CD4-positive, CD25-positive, alpha-beta regulatory T cell (primary cell): ENCODE results near the gene CDKN2D. TPM values are rescaled to one million over a fixed set of nuclear protein-coding genes. Genes with fewer than 3 reads are reported as not detected.

Source experiments
- ATAC-seq, 2 donors: fragments of 150-1000 bp; cut with Tn5 transposase; one replicate each; pipeline ENCODE4 v1.10.0; 2021; ENCODE audit warnings: low read depth in 2 of 2, moderate number of reproducible peaks in 2 of 2, moderate library complexity in 1 of 2
- DNase-seq, 3 donors: peaks; one replicate each; pipeline versions ENCODE4 v3.0.0 to v3.0.0-alpha.2; 2012 to 2022; ENCODE audit warnings: mixed read lengths in 1 of 3
- H3K27ac ChIP-seq: one replicate; pipeline ENCODE4 v1.7.0; 2013; ENCODE audit warnings: mild to moderate bottlenecking, low read length; ENCODE audit not compliant: insufficient read depth, poor library complexity, severe bottlenecking
- H3K27me3 ChIP-seq: one replicate; pipeline ENCODE4 v1.7.0; 2013; ENCODE audit warnings: low read length; ENCODE audit not compliant: control insufficient read depth, insufficient read depth
- H3K36me3 ChIP-seq: one replicate; pipeline ENCODE4 v1.7.0; 2013; ENCODE audit warnings: mild to moderate bottlenecking, low read length, moderate library complexity; ENCODE audit not compliant: control insufficient read depth, insufficient read depth
- H3K4me1 ChIP-seq: 2 replicates; pipeline ENCODE4 v1.7.0; 2013; ENCODE audit warnings: mild to moderate bottlenecking, low read length; ENCODE audit not compliant: insufficient read depth, control insufficient read depth, poor library complexity, severe bottlenecking
- H3K4me3 ChIP-seq: one replicate; pipeline ENCODE4 v1.7.0; 2013; ENCODE audit warnings: low read depth, mild to moderate bottlenecking, low read length, moderate library complexity
- H3K9me3 ChIP-seq, 2 experiments: 1 replicate in 1 of 2; 2 replicates in 1 of 2; pipeline ENCODE4 v1.7.0; 2013; ENCODE audit warnings: low read length in 2 of 2, mild to moderate bottlenecking in 1 of 2, moderate library complexity in 1 of 2; ENCODE audit not compliant: control insufficient read depth in 2 of 2
- H3K27ac Mint-ChIP-seq, 3 donors: one replicate each; pipeline ENCODE4 v1.8.0; 2020 to 2022; ENCODE audit warnings: mild to moderate bottlenecking in 3 of 3, mixed read lengths in 3 of 3, moderate library complexity in 2 of 3
- H3K27me3 Mint-ChIP-seq: one replicate; pipeline ENCODE4 v1.8.0; 2022; ENCODE audit warnings: mild to moderate bottlenecking, mixed read lengths
- H3K36me3 Mint-ChIP-seq: one replicate; pipeline ENCODE4 v1.8.0; 2020; ENCODE audit warnings: mixed read lengths
- H3K4me1 Mint-ChIP-seq, 4 donors: one replicate each; pipeline ENCODE4 v1.8.0; 2020 to 2022; ENCODE audit warnings: mixed read lengths in 4 of 4, mild to moderate bottlenecking in 1 of 4
- H3K4me3 Mint-ChIP-seq, 4 donors: one replicate each; pipeline ENCODE4 v1.8.0; 2020 to 2022; ENCODE audit warnings: mild to moderate bottlenecking in 4 of 4, mixed read lengths in 4 of 4, moderate library complexity in 3 of 4
- H3K9me3 Mint-ChIP-seq, 7 donors: one replicate each; pipeline ENCODE4 v1.8.0; 2020 to 2022; ENCODE audit warnings: mixed read lengths in 7 of 7, mild to moderate bottlenecking in 3 of 7, moderate library complexity in 2 of 7
- polyA plus RNA-seq, 4 donors: library from polyadenylated mRNA; unstranded; fragments of 300-500 nt; fragmentation: Illumina TruSeq; gene quantifications; one replicate each; pipeline ENCODE4 v1.2.3, GENCODE V29; 2021
- total RNA-seq: library from RNA; stranded (reverse); gene quantifications from one replicate; pipeline ENCODE4 v1.2.3, GENCODE V29; 2022

The CDKN2D gene
- total and polyA plus RNA-seq, 5 donors from 2014 or later: 57.0 to 125 (median 112) TPM

- H3K36me3 Mint-ChIP-seq: peaks cover 11% of the 10 kb centered on the region
- DNase-seq: peak; percentile 10 to 73 (median 69)
- H3K27me3 Mint-ChIP-seq: peaks cover 13% of the 10 kb centered on the region
- peak; percentile 10 to 11 for ATAC-seq
- H3K9me3 Mint-ChIP-seq: peaks cover 0 to 2% (median 0%) of the 10 kb centered on the region in 7 donors
- H3K9me3 ChIP-seq: no peaks in the 10 kb centered on the region
- H3K4me1 ChIP-seq: peaks cover 48% of the 10 kb centered on the region
- H3K36me3 ChIP-seq: no peaks in the 10 kb centered on the region
- peak overlapping the region; percentile 98 for H3K27ac ChIP-seq
- H3K27me3 ChIP-seq: peaks cover 2% of the 10 kb centered on the region
- H3K4me3 Mint-ChIP-seq: peak overlapping the region; percentile 98 to 100 (median 100)
- H3K27ac Mint-ChIP-seq: peak overlapping the region; percentile 96 to 100 (median 100)
- peak overlapping the region; percentile 83 for H3K4me3 ChIP-seq
- H3K4me1 Mint-ChIP-seq: peaks cover 0 to 51% (median 32%) of the 10 kb centered on the region in 4 donors
Observed at GRCh38 chr19:10603873-10604459, 35.2 kb upstream of the CDKN2D start.

- Histone ChIP-seq H3K9me3 (no peaks in the 10 kb centered on the region), H3K27ac (peak overlapping the region; percentile 98), H3K4me3 (peak overlapping the region; percentile 83), H3K36me3 (no peaks in the 10 kb centered on the region), H3K4me1 (peaks cover 48% of the 10 kb centered on the region), H3K27me3 (peaks cover 2% of the 10 kb centered on the region)
- ATAC-seq (peak; percentile 72 to 73), DNase-seq (peak; percentile 72 to 97 (median 88))
- peaks cover 11% of the 10 kb centered on the region for H3K36me3 Mint-ChIP-seq
- H3K27ac Mint-ChIP-seq: peak overlapping the region; percentile 96 to 100 (median 100)
- peak overlapping the region; percentile 98 to 100 (median 100) for H3K4me3 Mint-ChIP-seq
- peaks cover 17% of the 10 kb centered on the region for H3K27me3 Mint-ChIP-seq
- H3K4me1 Mint-ChIP-seq: peaks cover 0 to 51% (median 30%) of the 10 kb centered on the region in 4 donors
- peaks cover 0 to 2% (median 0%) of the 10 kb centered on the region in 7 donors for H3K9me3 Mint-ChIP-seq
Observed at GRCh38 chr19:10603084-10603872, 34.5 kb upstream of the CDKN2D start.

GRCh38 chr19:10602330-10603083 lies 33.7 kb upstream of the CDKN2D start:
- Mint-ChIP-seq H3K9me3 (peaks cover 0 to 2% (median 0%) of the 10 kb centered on the region in 7 donors), H3K4me3 (peak overlapping the region; percentile 98 to 100 (median 100))
- H3K4me1 ChIP-seq: peaks cover 45% of the 10 kb centered on the region

GRCh38 chr19:10601999-10602329 lies 33.2 kb upstream of the CDKN2D start:
- ATAC-seq (no peak), DNase-seq (no peak)
- H3K4me1 ChIP-seq: peaks cover 42% of the 10 kb centered on the region
- no peak overlapping the region for H3K27ac ChIP-seq
- H3K27me3 ChIP-seq: peaks cover 2% of the 10 kb centered on the region
- no peaks in the 10 kb centered on the region for H3K9me3 ChIP-seq
- H3K4me3 ChIP-seq: no peak overlapping the region
- H3K27ac Mint-ChIP-seq: peak overlapping the region; percentile 54 to 93 (median 83)
- no peaks in the 10 kb centered on the region for H3K36me3 ChIP-seq
- peaks cover 8% of the 10 kb centered on the region for H3K36me3 Mint-ChIP-seq
- H3K4me1 Mint-ChIP-seq: peaks cover 0 to 46% (median 27%) of the 10 kb centered on the region in 4 donors
- peaks cover 17% of the 10 kb centered on the region for H3K27me3 Mint-ChIP-seq
- H3K4me3 Mint-ChIP-seq: peak overlapping the region; percentile 59 to 83 (median 77)
- H3K9me3 Mint-ChIP-seq: peaks cover 0 to 2% (median 0%) of the 10 kb centered on the region in 7 donors

More at GRCh38 chr19:10602330-10603083, 33.7 kb upstream of the CDKN2D start:
- peaks cover 2% of the 10 kb centered on the region for H3K27me3 ChIP-seq
- Mint-ChIP-seq H3K27ac (peak overlapping the region; percentile 96 to 100 (median 100)), H3K4me1 (peaks cover 0 to 51% (median 28%) of the 10 kb centered on the region in 4 donors), H3K36me3 (peaks cover 11% of the 10 kb centered on the region), H3K27me3 (peaks cover 17% of the 10 kb centered on the region)
- H3K4me3 ChIP-seq: peak overlapping the region; percentile 83
- DNase-seq: peak; percentile 81 to 87 (median 85)
- H3K36me3 ChIP-seq: no peaks in the 10 kb centered on the region
- H3K27ac ChIP-seq: peak overlapping the region; percentile 98
- H3K9me3 ChIP-seq: no peaks in the 10 kb centered on the region
- ATAC-seq: peak; percentile 80 to 83

- Mint-ChIP-seq H3K4me3 (peak overlapping the region; percentile 59 to 83 (median 70)), H3K9me3 (peaks cover 0 to 2% (median 0%) of the 10 kb centered on the region in 7 donors), H3K27ac (no peak overlapping the region), H3K36me3 (peaks cover 8% of the 10 kb centered on the region), H3K4me1 (peaks cover 6 to 45% (median 29%) of the 10 kb centered on the region in 4 donors), H3K27me3 (peaks cover 17% of the 10 kb centered on the region)
- DNase-seq (no peak), ATAC-seq (no peak)
- no peak overlapping the region for H3K4me3 ChIP-seq
- peaks cover 2% of the 10 kb centered on the region for H3K27me3 ChIP-seq
- no peaks in the 10 kb centered on the region for H3K9me3 ChIP-seq
- H3K27ac ChIP-seq: no peak overlapping the region
- peaks cover 44% of the 10 kb centered on the region for H3K4me1 ChIP-seq
- H3K36me3 ChIP-seq: no peaks in the 10 kb centered on the region
Observed at GRCh38 chr19:10600149-10600548, 31.4 kb upstream of the CDKN2D start.

- ATAC-seq: no peak
- Mint-ChIP-seq H3K27ac (peak overlapping the region in 1 of 3 donors; percentile 80), H3K4me3 (peak overlapping the region in 1 of 4 donors; percentile 63), H3K4me1 (peaks cover 0 to 21% (median 9%) of the 10 kb centered on the region in 4 donors), H3K9me3 (no peaks in the 10 kb centered on the region), H3K27me3 (peaks cover 9% of the 10 kb centered on the region), H3K36me3 (no peaks in the 10 kb centered on the region)
- Histone ChIP-seq H3K36me3 (no peaks in the 10 kb centered on the region), H3K4me3 (no peak overlapping the region), H3K27ac (no peak overlapping the region), H3K9me3 (no peaks in the 10 kb centered on the region), H3K27me3 (no peaks in the 10 kb centered on the region), H3K4me1 (peaks cover 18% of the 10 kb centered on the region)
- no peak for DNase-seq
Observed at GRCh38 chr19:10593820-10594637, 25.2 kb upstream of the CDKN2D start.

GRCh38 chr19:10593148-10593547 lies 24.4 kb upstream of the CDKN2D start:
- no peak overlapping the region for H3K27ac Mint-ChIP-seq
- H3K27me3 ChIP-seq: no peaks in the 10 kb centered on the region
- no peak overlapping the region for H3K4me3 ChIP-seq
- no peaks in the 10 kb centered on the region for H3K9me3 ChIP-seq
- H3K9me3 Mint-ChIP-seq: no peaks in the 10 kb centered on the region
- no peak overlapping the region for H3K4me3 Mint-ChIP-seq
- H3K36me3 ChIP-seq: no peaks in the 10 kb centered on the region
- H3K4me1 ChIP-seq: peaks cover 18% of the 10 kb centered on the region
- no peaks in the 10 kb centered on the region for H3K36me3 Mint-ChIP-seq
- ATAC-seq: no peak
- peaks cover 5% of the 10 kb centered on the region for H3K27me3 Mint-ChIP-seq
- no peak for DNase-seq
- peaks cover 0 to 21% (median 9%) of the 10 kb centered on the region in 4 donors for H3K4me1 Mint-ChIP-seq
- no peak overlapping the region for H3K27ac ChIP-seq
